SK-N-SH (cell line): ENCODE results near the gene SLC35C1. TPM values are rescaled to one million over a fixed set of nuclear protein-coding genes. Genes with fewer than 3 reads are reported as not detected.

Experiments
- CTCF ChIA-PET: fragments of 300-600, 350-600 bp; formaldehyde crosslinking; extraction: SDS; loops from one replicate; lab custom pipeline; 2021; lab: Yijun Ruan, JAX
- POLR2A ChIA-PET: fragments of 350-600 bp; sonication (Branson Sonifier 250); formaldehyde crosslinking; extraction: SDS; loops from one replicate; lab custom pipeline; 2020; ENCODE audit warnings: antibody characterized with exemption, inconsistent platforms; lab: Yijun Ruan, JAX
- DNase-seq: peaks from one replicate; pipeline ENCODE4 v3.0.0; 2012
- H2AFZ ChIP-seq: fragments of 200-600 bp; sonication (generic); 2 replicates; pipeline ENCODE4 v1.8.1; 2016; ENCODE audit warnings: antibody characterized with exemption, mild to moderate bottlenecking, low read depth
- H3F3A ChIP-seq: fragments of 200-600 bp; sonication (generic); replicated peaks from 2 replicates; pipeline ENCODE3; 2016; ENCODE audit warnings: antibody characterized with exemption, mild to moderate bottlenecking; ENCODE audit not compliant: insufficient read depth
- H3K27ac ChIP-seq, 2 experiments: fragments of 200-500 bp in 1 of 2; fragments of 200-600 bp in 1 of 2; sonication (Bioruptor generic) in 1 of 2; sonication (generic), shearing (Covaris generic) in 1 of 2; 2 replicates each; pipeline versions ENCODE4 v1.5.1 to v1.6.1; 2014 to 2016; ENCODE audit warnings: low read depth in 2 of 2, inconsistent platforms in 1 of 2, low read length in 1 of 2, mild to moderate bottlenecking in 1 of 2, mixed read lengths in 1 of 2
- H3K27me3 ChIP-seq: fragments of 200-600 bp; sonication (generic), shearing (Covaris generic); 2 replicates; pipeline ENCODE4 v1.6.1; 2016; ENCODE audit warnings: mixed run types; ENCODE audit not compliant: insufficient read depth
- H3K36me3 ChIP-seq, 2 experiments: fragments of 200-500 bp in 1 of 2; fragments of 200-600 bp in 1 of 2; sonication (Bioruptor generic) in 1 of 2; sonication (generic) in 1 of 2; replicated peaks in 1 of 2; 2 replicates each; pipeline versions ENCODE3 to v1.5.1; 2014 to 2016; ENCODE audit warnings: low read length in 1 of 2, mild to moderate bottlenecking in 1 of 2; ENCODE audit not compliant: insufficient read depth in 2 of 2, control insufficient read depth in 1 of 2
- H3K4me1 ChIP-seq, 2 experiments: fragments of 200-500 bp in 1 of 2; fragments of 200-600 bp in 1 of 2; sonication (Bioruptor generic) in 1 of 2; sonication (generic), shearing (Covaris generic) in 1 of 2; 2 replicates each; pipeline versions ENCODE4 v1.5.1 to v1.6.1; 2014 to 2016; ENCODE audit warnings: low read depth in 1 of 2, low read length in 1 of 2, mixed run types in 1 of 2; ENCODE audit not compliant: insufficient read depth in 2 of 2, control insufficient read depth in 1 of 2
- H3K4me2 ChIP-seq: fragments of 200-600 bp; sonication (generic), shearing (Covaris generic); 2 replicates; pipeline ENCODE4 v1.6.1; 2017; ENCODE audit warnings: mixed run types
- H3K4me3 ChIP-seq, 2 experiments: fragments of 200-500 bp in 1 of 2; fragments of 200-600 bp in 1 of 2; sonication (Bioruptor generic) in 1 of 2; sonication (generic), shearing (Covaris generic) in 1 of 2; 2 replicates each; pipeline versions ENCODE4 v1.5.1 to v1.8.1; 2014 to 2016; ENCODE audit warnings: low read depth in 2 of 2, inconsistent platforms in 1 of 2, low read length in 1 of 2, mild to moderate bottlenecking in 1 of 2, mixed read lengths in 1 of 2, moderate library complexity in 1 of 2
- H3K79me2 ChIP-seq: fragments of 200-600 bp; sonication (generic); 2 replicates; pipeline ENCODE4 v1.8.1; 2017; ENCODE audit warnings: mild to moderate bottlenecking; ENCODE audit not compliant: insufficient read depth
- H3K9ac ChIP-seq: fragments of 200-600 bp; sonication (generic); 2 replicates; pipeline ENCODE4 v1.6.1; 2017; ENCODE audit warnings: mixed run types
- H3K9me2 ChIP-seq: fragments of 200-600 bp; sonication (generic); 2 replicates; pipeline ENCODE4 v1.6.1; 2017; ENCODE audit warnings: mixed run types
- H3K9me3 ChIP-seq: fragments of 200-600 bp; sonication (generic); 2 replicates; pipeline ENCODE4 v1.6.1; 2017; ENCODE audit warnings: mixed run types, mild to moderate bottlenecking, moderate library complexity
- H4K20me1 ChIP-seq: fragments of 200-600 bp; sonication (generic); 2 replicates; pipeline ENCODE4 v1.6.1; 2017; ENCODE audit warnings: mild to moderate bottlenecking, mixed run types; ENCODE audit not compliant: insufficient read depth
- CTCF ChIP-seq: fragments of 200-600 bp; sonication (generic); IDR thresholded peaks from 2 replicates; pipeline ENCODE4 v1.6.1; 2017; ENCODE audit warnings: antibody characterized with exemption, mild to moderate bottlenecking, moderate library complexity
- EZH2phosphoT487 ChIP-seq: fragments of 200-600 bp; sonication (generic); IDR thresholded peaks from 2 replicates; pipeline ENCODE4 v1.6.1; 2017; ENCODE audit warnings: low read depth, mixed run types, mild to moderate bottlenecking, antibody characterized with exemption, moderate library complexity, borderline replicate concordance
- FOXM1 ChIP-seq: IDR thresholded peaks from 2 replicates; pipeline ENCODE4 v1.4.0; 2012; ENCODE audit warnings: low read depth, mild to moderate bottlenecking
- GATA2 ChIP-seq: sonication (generic); formaldehyde crosslinking; IDR thresholded peaks from 2 replicates; pipeline ENCODE4 v1.5.0; 2020; ENCODE audit warnings: mild to moderate bottlenecking, missing genetic modification reagents
- IRF3 ChIP-seq: fragments of 150-350 bp; IDR thresholded peaks from 2 replicates; pipeline ENCODE4 v1.6.1; 2016; ENCODE audit warnings: mild to moderate bottlenecking, low read depth, low read length
- MXI1 ChIP-seq: IDR thresholded peaks from 2 replicates; pipeline ENCODE4 v1.6.1; 2012; ENCODE audit warnings: mild to moderate bottlenecking, low read depth, low read length, improper control_type of control experiment
- NRF1 ChIP-seq: IDR thresholded peaks from 2 replicates; pipeline ENCODE4 v1.6.1; 2012; ENCODE audit warnings: low read depth, mild to moderate bottlenecking, low read length
- PBX3 ChIP-seq: IDR thresholded peaks from 2 replicates; pipeline ENCODE4; 2012
- RAD21 ChIP-seq: IDR thresholded peaks from 2 replicates; pipeline ENCODE4 v1.6.1; 2012; ENCODE audit warnings: mild to moderate bottlenecking, low read length
- RFX5 ChIP-seq: IDR thresholded peaks from 2 replicates; pipeline ENCODE4 v1.6.1; 2012; ENCODE audit warnings: mild to moderate bottlenecking, improper control_type of control experiment, low read length
- RXRA ChIP-seq: IDR thresholded peaks from 2 replicates; pipeline ENCODE4 v1.4.0; 2012; ENCODE audit warnings: low read depth, mild to moderate bottlenecking, borderline replicate concordance
- TCF12 ChIP-seq: IDR thresholded peaks from 2 replicates; pipeline ENCODE4 v1.4.0; 2012
- TEAD4 ChIP-seq: IDR thresholded peaks from 2 replicates; pipeline ENCODE4 v1.4.0; 2012; ENCODE audit warnings: mild to moderate bottlenecking, borderline replicate concordance; ENCODE audit not compliant: insufficient read depth
- USF1 ChIP-seq: IDR thresholded peaks from 2 replicates; pipeline ENCODE4 v1.4.0; 2012; ENCODE audit warnings: low read depth, borderline replicate concordance
- ZBTB33 ChIP-seq: IDR thresholded peaks from 2 replicates; pipeline ENCODE4 v1.4.0; 2012; ENCODE audit warnings: low read depth, borderline replicate concordance
- WGBS: methylation state at CpG from one replicate; pipeline ENCODE4 v1.1.6; 2017; ENCODE audit warnings: low lambda C conversion rate; 5-methylcytosine and 5-hydroxymethylcytosine counted together
- polyA plus RNA-seq, 3 experiments: library from polyadenylated mRNA; depleted of rRNA; stranded (reverse); fragments of >200 nt; gene quantifications; 2 replicates each; pipeline ENCODE4 v1.2.3, GENCODE V29; 2012

Gene SLC35C1
- polyA plus RNA-seq, 1 of the 3 experiments (the other 2 are of a cell fraction) = 6.2 TPM

- no peaks in the 10 kb centered on the region for H3K79me2 ChIP-seq
- H3K4me2 ChIP-seq = no peak overlapping the region
- no peaks in the 10 kb centered on the region for H3F3A ChIP-seq
- H3K4me1 ChIP-seq = peaks cover 0 to 7% of the 10 kb centered on the region in 2 experiments; a peak in 2 of 4 replicates
- ChIA-PET CTCF (interaction anchor here (2.6 to 9.0 kb wide), 5 partner anchors 9 to 433 kb away, joined by 18 to 252 read pairs (median 104); no protein-coding TSS in a partner anchor), POLR2A (no interaction called here)
- H4K20me1 ChIP-seq = no peaks in the 10 kb centered on the region
- H3K9me2 ChIP-seq = no peaks in the 10 kb centered on the region
- H3K36me3 ChIP-seq = no peaks in the 10 kb centered on the region
- no peak for TF ChIP-seq NRF1
- no peak for DNase-seq
- H3K9ac ChIP-seq = no peak overlapping the region
- no peak overlapping the region for H3K4me3 ChIP-seq
- peaks cover 9% of the 10 kb centered on the region; the same call in 1 of the 2 replicates for H3K27me3 ChIP-seq
- no peaks in the 10 kb centered on the region for H3K9me3 ChIP-seq
- H3K27ac ChIP-seq = no peak overlapping the region
- H2AFZ ChIP-seq = no peak overlapping the region
- WGBS = 49% methylated on average over 8 of the region's 11 CpGs
These were observed 31.8 kb upstream of the SLC35C1 start for GRCh38 chr11:45772986-45773785.

- no peaks in the 10 kb centered on the region for H4K20me1 ChIP-seq
- no peak for DNase-seq
- 68% methylated on average over 12 of the region's 12 CpGs for WGBS
- H3K79me2 ChIP-seq = no peaks in the 10 kb centered on the region
- H3K9ac ChIP-seq = no peak overlapping the region
- no peak overlapping the region for H3K27ac ChIP-seq
- H3F3A ChIP-seq = no peaks in the 10 kb centered on the region
- H3K4me2 ChIP-seq = no peak overlapping the region
- H3K4me1 ChIP-seq = peaks cover 0 to 7% of the 10 kb centered on the region in 2 experiments; a peak in 2 of 4 replicates
- ChIA-PET CTCF (interaction anchor here (1.0 to 9.0 kb wide), 6 partner anchors 8 to 433 kb away, joined by 3 to 252 read pairs (median 15); no protein-coding TSS in a partner anchor), POLR2A (no interaction called here)
- peaks cover 8% of the 10 kb centered on the region; the same call in 1 of the 2 replicates for H3K27me3 ChIP-seq
- no peak overlapping the region for H3K4me3 ChIP-seq
- no peak overlapping the region for H2AFZ ChIP-seq
- H3K9me2 ChIP-seq = no peaks in the 10 kb centered on the region
- H3K9me3 ChIP-seq = no peaks in the 10 kb centered on the region
- H3K36me3 ChIP-seq = no peaks in the 10 kb centered on the region
- no peak for TF ChIP-seq NRF1
- TF ChIP-seq IRF3 = no peak
- no peak for TF ChIP-seq FOXM1
- TF ChIP-seq PBX3 = no peak
- no peak for TF ChIP-seq MXI1
- TF ChIP-seq USF1 = no peak
- TF ChIP-seq ZBTB33 = no peak
- TF ChIP-seq GATA2 (CRISPR knock-in tag) = no peak
- TF ChIP-seq RAD21 = no peak
- TF ChIP-seq EZH2phosphoT487 = no peak
- TF ChIP-seq RXRA = no peak
- TF ChIP-seq CTCF = no peak
- TF ChIP-seq RFX5 = no peak
- TF ChIP-seq TCF12 = no peak
- no peak for TF ChIP-seq TEAD4
These were observed 30.9 kb upstream of the SLC35C1 start for GRCh38 chr11:45773786-45774655.
